ENCODE results near the gene DISC1. TPM values are rescaled to one million over a fixed set of nuclear protein-coding genes. Genes with fewer than 3 reads are reported as not detected.
"Not testable (repeated sequence)": the region's sequence is repeated elsewhere in the genome, so short reads cannot be mapped to it uniquely, and the experiment has no call there.

DISC1 gene
- total RNA-seq, 2 donors from 2014 or later, result 2.9 to 5.8 TPM

DNA sequence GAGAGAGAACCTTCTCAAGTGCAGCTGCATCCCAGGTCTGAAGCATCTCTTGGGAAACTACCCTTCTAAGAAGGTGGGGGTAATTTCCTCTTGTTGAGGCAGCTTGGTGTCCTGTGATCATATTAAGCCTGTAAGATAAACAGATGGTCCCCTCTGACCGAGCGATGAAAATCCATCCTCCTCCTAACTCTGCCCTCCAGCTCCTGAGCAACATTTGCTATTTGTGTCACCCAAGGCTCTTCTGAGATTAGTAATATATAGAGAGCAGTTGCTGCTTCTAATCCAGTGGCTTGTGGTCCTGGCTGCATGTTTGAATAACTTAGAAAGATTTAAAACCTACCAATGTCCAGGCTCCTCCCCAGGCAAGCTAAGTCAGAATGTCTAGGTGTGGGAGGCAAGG lies 123.7 kb downstream of the DISC1 start:
- Mint-ChIP-seq H3K36me3 (ENCODE audit: insufficient read depth in 2 of 2) (peaks cover 6 to 25% of the 10 kb centered on the region in 2 donors), H3K27ac (no peak overlapping the region), H3K9me3 (peaks cover 6 to 11% of the 10 kb centered on the region in 2 donors), H3K4me1 (ENCODE audit: low read depth) (no peaks in the 10 kb centered on the region), H3K27me3 (ENCODE audit: low read depth) (no peaks in the 10 kb centered on the region), H3K4me3 (no peak overlapping the region)
- ATAC-seq (replicated peaks in 1 of 2), result no peak
- DNase-seq, result no peak

DNA sequence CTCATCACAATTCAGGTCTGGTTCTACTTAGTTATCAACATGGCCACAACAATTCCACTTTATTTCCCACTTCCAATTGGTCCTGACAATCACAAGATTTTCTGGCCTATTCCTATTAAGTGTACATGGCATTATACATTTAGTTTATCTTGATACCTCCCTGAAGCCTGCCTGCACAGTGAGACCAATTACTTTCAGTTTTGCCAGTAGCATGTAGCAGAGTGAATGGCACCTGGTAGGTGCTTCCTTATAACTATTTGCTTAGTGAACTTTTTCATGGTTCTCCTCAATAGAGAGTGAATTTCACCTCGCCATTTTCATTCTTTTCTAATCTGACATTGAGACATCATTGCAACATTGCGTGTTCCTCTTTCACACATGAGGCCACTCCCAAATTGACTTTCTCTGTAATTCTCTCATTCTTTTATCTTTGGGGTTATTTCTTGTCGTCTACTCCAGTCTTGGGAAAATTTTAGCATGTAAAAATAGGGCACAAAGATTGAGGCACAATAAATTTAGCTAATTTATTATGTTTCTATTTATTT lies 124.3 kb downstream of the DISC1 start:
- H3K27ac Mint-ChIP-seq, result no peak overlapping the region

DNA sequence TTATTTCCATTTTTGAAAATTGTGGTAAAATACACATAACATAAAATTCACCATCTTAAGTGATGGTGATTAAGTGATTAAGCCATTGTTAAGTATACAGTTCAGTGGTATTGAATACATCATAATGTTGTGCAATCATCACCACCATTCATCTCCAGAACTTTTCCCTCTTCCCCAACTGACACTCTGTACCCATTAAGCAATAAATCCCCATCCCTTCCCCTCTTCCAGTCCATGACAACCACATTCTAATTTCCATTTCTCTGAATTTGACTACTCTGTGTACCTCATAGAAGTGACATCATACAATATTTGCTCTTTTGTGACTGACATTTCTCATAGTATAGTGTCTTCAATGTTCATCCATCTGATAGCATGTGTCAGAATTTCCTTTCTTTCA lies 124.8 kb downstream of the DISC1 start:
- ATAC-seq (replicated peaks in 1 of 2) (no peak), DNase-seq (no peak)
- H3K27ac Mint-ChIP-seq, result no peak overlapping the region
- H3K4me3 Mint-ChIP-seq, result no peak overlapping the region
- peaks cover 6 to 26% of the 10 kb centered on the region in 2 donors for H3K36me3 Mint-ChIP-seq (ENCODE audit: insufficient read depth in 2 of 2)
- no peaks in the 10 kb centered on the region for H3K27me3 Mint-ChIP-seq (ENCODE audit: low read depth)
- no peaks in the 10 kb centered on the region for H3K4me1 Mint-ChIP-seq (ENCODE audit: low read depth)
- peaks cover 6 to 10% of the 10 kb centered on the region in 2 donors for H3K9me3 Mint-ChIP-seq

More for the DNA sequence above, 124.3 kb downstream of the DISC1 start:
- DNase-seq (no peak), ATAC-seq (replicated peaks in 1 of 2) (no peak)
- Mint-ChIP-seq H3K27me3 (ENCODE audit: low read depth) (no peaks in the 10 kb centered on the region), H3K4me3 (no peak overlapping the region), H3K9me3 (peaks cover 6 to 9% of the 10 kb centered on the region in 2 donors), H3K4me1 (ENCODE audit: low read depth) (no peaks in the 10 kb centered on the region), H3K36me3 (ENCODE audit: insufficient read depth in 2 of 2) (peaks cover 6 to 26% of the 10 kb centered on the region in 2 donors)

DNA sequence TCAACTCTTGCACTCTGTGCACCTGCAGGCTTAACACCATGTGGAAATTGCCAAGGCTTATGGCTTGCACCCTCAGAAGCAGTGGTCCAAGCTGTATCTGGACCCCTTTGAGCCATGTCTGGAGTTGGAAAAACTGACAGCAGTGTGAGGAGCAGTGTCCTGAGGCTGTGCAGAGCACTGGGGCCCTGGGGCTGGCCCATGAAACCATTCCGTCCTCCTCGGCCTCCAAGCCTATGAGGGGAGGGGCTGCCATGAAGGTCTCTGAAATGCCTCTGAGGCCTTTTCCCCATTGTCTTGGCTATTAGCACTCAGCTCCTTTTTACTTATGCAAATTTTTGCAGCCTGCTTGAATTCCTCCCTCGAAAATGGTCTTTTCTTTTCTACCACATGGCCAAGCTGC lies 126.7 kb downstream of the DISC1 start:
- H3K36me3 Mint-ChIP-seq (ENCODE audit: insufficient read depth in 2 of 2), result peaks cover 6 to 26% of the 10 kb centered on the region in 2 donors
- peaks cover 6 to 10% of the 10 kb centered on the region in 2 donors for H3K9me3 Mint-ChIP-seq
- H3K27me3 Mint-ChIP-seq (ENCODE audit: low read depth), result no peaks in the 10 kb centered on the region
- no peaks in the 10 kb centered on the region for H3K4me1 Mint-ChIP-seq (ENCODE audit: low read depth)
- no peak for ATAC-seq (replicated peaks in 1 of 2)
- H3K4me3 Mint-ChIP-seq, result no peak overlapping the region
- DNase-seq, result no peak
- no peak overlapping the region for H3K27ac Mint-ChIP-seq

DNA sequence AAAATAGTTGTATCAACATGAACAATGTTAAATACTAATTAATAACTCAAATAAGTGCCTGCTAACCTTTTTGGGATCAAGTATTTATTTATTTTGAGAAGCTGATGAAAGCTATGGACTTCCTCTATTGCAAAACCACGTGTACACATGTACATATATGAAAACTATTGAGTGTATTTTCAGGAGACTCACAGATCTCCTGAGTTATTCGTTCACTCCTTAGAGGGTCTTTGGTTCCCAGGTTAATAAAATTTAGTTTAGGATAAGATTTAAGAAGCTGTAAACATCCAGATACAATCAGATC lies 130.5 kb downstream of the DISC1 start:
- Mint-ChIP-seq H3K9me3 (peaks cover 3 to 6% of the 10 kb centered on the region in 2 donors), H3K27ac (no peak overlapping the region), H3K4me3 (no peak overlapping the region), H3K4me1 (ENCODE audit: low read depth) (no peaks in the 10 kb centered on the region), H3K36me3 (ENCODE audit: insufficient read depth in 2 of 2) (peaks cover 3 to 17% of the 10 kb centered on the region in 2 donors), H3K27me3 (ENCODE audit: low read depth) (no peaks in the 10 kb centered on the region)
- ATAC-seq (replicated peaks in 1 of 2) (peak; percentile 11 to 20), DNase-seq (no peak)

DNA sequence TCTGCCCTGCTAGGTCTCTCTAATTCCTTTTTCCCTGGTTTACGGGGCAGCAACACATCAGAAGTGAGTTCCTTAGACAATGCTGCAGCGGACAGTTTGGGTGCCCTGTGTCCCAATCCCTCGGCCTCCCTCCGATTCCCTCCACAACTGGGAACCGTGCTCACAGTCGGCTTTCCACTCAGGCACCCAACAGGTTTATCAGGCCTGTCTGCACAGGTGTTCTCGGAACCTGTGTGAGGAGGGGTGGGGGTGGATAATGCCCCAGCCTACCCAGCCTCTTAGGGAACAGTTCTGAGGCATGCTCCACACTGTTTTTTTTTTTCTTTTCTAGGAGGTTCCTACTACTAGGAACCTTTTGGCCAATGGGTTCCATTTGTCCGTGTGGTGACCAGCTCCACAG lies 131.2 kb downstream of the DISC1 start:
- Mint-ChIP-seq H3K4me3 (no peak overlapping the region), H3K4me1 (ENCODE audit: low read depth) (no peaks in the 10 kb centered on the region)
- ATAC-seq (replicated peaks in 1 of 2), result no peak

DNA sequence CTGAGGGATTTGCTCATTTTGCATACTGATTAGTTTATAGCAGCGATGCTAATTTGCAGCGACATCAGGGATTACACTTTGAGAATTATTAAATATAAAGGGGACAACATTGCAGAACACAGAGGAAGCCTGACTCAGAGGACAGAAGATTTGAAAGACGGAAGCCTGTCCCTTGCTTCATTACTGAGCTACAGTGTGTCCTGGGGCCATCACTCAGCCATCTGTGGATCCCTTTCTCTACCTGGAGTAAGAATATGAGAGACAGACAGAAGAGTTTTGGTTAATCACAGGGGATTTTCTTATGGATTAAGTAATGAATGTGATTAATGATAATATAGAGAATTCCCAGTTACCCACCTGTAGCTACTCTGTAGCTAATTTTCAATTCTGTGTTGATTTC lies 134.7 kb downstream of the DISC1 start:
- Mint-ChIP-seq H3K9me3 (no peaks in the 10 kb centered on the region), H3K27me3 (ENCODE audit: low read depth) (no peaks in the 10 kb centered on the region), H3K36me3 (ENCODE audit: insufficient read depth in 2 of 2) (no peaks in the 10 kb centered on the region), H3K27ac (no peak overlapping the region), H3K4me3 (no peak overlapping the region), H3K4me1 (ENCODE audit: low read depth) (no peaks in the 10 kb centered on the region)
- ATAC-seq (replicated peaks in 1 of 2) (no peak), DNase-seq (no peak)

More for the DNA sequence above, 131.2 kb downstream of the DISC1 start:
- Mint-ChIP-seq H3K27me3 (ENCODE audit: low read depth) (no peaks in the 10 kb centered on the region), H3K9me3 (peaks cover 2 to 5% of the 10 kb centered on the region in 2 donors), H3K36me3 (ENCODE audit: insufficient read depth in 2 of 2) (peaks cover 2 to 12% of the 10 kb centered on the region in 2 donors), H3K27ac (no peak overlapping the region)
- DNase-seq, result no peak

DNA sequence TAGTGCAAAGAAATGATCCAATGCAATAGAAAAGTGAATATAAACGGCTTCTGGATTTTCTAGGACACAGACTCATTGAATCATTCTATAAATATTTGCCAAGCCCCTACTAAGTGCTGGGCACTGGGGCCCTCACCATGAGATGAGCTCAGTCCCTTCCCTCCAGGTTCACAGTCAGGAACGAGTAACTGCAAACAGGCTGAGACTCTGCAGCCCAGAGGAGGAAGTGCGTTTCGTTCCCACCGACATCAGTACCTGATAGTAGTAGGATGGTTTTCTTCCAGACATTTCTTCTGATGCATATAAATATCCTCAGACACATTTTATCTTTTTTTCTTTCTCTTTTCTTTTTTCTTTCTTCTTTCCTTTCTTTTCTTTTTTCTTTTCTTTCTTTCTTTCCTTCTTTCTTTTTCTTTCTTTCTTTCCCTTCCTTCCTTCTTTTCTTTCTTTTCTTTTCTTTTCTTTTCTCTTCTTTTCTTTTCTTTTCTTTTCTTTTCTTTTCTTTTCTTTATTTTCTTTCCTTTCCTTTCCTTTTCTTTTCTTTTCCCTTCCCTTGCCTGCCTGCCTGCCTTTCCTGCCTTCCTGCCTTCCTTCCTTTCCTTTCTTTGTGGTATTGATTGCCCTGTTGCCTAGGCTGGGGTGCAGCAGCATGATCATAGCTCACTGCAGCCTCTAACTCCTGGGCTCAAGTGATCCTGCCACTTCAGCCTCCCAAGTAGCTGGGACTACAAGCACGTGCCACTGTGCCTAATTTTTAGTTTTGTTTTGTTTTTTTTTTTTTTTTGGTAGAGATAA lies 135.4 kb downstream of the DISC1 start:
- Mint-ChIP-seq H3K9me3 (no peaks in the 10 kb centered on the region), H3K36me3 (ENCODE audit: insufficient read depth in 2 of 2) (no peaks in the 10 kb centered on the region), H3K27ac (no peak overlapping the region), H3K27me3 (ENCODE audit: low read depth) (no peaks in the 10 kb centered on the region), H3K4me3 (no peak overlapping the region), H3K4me1 (ENCODE audit: low read depth) (no peaks in the 10 kb centered on the region)
- ATAC-seq (replicated peaks in 1 of 2) (no peak), DNase-seq (no peak)

DNA sequence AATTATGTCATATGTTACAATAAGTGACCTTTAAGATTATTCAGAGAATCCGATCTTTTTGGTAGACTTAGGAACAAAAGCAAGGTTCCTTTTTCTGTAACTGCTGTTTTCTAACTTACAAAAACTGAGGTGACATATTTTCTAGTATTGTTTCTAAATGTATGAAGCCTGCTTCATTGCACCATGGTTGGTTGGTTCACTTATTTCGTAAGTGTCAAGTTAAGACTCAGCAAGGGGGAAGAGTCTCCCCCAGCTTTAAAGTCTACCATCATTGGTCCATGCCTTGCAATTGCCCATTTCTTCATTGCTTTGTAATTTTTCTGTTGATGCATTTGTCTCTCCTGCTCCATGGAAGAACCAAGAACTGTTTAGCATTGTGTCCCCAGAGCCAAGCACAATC lies 136.9 kb downstream of the DISC1 start:
- ATAC-seq (replicated peaks in 1 of 2) (no peak), DNase-seq (no peak)
- H3K9me3 Mint-ChIP-seq, result no peaks in the 10 kb centered on the region
- no peaks in the 10 kb centered on the region for H3K27me3 Mint-ChIP-seq (ENCODE audit: low read depth)
- no peak overlapping the region for H3K4me3 Mint-ChIP-seq
- H3K36me3 Mint-ChIP-seq (ENCODE audit: insufficient read depth in 2 of 2), result peaks cover 0 to 2% of the 10 kb centered on the region in 2 donors
- H3K4me1 Mint-ChIP-seq (ENCODE audit: low read depth), result no peaks in the 10 kb centered on the region
- no peak overlapping the region for H3K27ac Mint-ChIP-seq

DNA sequence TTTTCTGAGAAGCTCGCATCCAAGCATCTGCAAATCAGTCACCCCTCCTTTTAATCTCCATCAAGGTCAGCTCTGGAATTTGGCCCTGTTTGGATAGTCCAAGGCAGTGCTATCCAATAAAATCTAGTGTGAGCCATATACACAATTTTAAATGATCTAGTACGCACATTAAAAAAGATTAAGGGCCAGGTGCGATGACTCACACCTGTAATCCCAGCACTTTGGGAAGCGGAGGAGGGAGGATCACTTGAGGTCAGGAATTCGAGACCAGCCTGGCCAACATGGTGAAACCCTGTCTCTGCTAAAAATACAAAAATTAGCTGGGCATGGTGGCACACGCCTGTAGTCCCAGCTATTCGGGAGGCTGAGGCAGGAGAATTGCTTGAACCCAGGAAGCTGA lies 139.2 kb downstream of the DISC1 start:
- not testable (repeated sequence) for H3K27ac Mint-ChIP-seq; H3K27me3 Mint-ChIP-seq (ENCODE audit: low read depth); H3K4me1 Mint-ChIP-seq (ENCODE audit: low read depth); ATAC-seq (replicated peaks in 1 of 2); H3K4me3 Mint-ChIP-seq; H3K9me3 Mint-ChIP-seq; DNase-seq; H3K36me3 Mint-ChIP-seq (ENCODE audit: insufficient read depth in 2 of 2)

DNA sequence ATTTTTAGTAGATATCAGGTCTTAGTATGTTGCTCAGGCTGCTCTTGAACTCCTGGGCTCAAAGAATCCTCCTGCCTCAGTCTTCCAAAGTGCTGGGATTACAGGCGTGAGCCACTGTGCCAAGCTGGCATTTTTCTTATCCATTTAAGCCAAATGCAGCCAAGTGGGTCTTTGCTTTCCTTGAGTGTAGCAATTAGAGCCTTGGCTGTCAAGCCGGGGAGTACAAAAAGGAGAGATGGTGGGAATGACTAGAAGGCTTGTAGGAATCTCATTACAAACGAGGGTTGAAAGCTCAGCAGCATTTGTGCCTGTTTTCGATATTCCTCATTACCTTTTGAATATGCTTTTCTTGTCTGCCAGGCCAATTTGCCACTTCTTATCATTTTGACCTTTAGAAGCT lies 140.9 kb downstream of the DISC1 start:
- Mint-ChIP-seq H3K9me3 (no peaks in the 10 kb centered on the region), H3K27me3 (ENCODE audit: low read depth) (no peaks in the 10 kb centered on the region), H3K4me1 (ENCODE audit: low read depth) (no peaks in the 10 kb centered on the region), H3K36me3 (ENCODE audit: insufficient read depth in 2 of 2) (peaks cover 0 to 2% of the 10 kb centered on the region in 2 donors), H3K4me3 (no peak overlapping the region), H3K27ac (no peak overlapping the region)
- no peak for DNase-seq
- no peak for ATAC-seq (replicated peaks in 1 of 2)

DNA sequence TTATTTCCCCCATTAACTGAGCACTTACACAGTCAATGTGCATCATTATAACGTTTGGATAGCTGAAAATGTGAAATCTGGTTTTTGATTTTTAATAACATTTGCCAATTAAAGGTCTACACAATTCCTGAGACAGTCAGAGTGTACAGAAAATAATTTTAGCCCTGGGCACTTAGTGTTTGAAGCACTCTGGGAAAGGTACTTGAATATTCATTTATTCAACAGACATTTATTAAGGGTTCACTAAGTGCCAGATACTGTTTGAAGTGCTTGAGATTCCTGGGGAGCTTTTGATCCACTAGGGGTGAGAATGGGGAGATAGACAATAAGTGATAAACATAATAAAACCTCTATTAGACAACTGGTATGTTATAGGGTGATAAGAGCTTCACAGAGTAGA lies 141.8 kb downstream of the DISC1 start:
- ATAC-seq (replicated peaks in 1 of 2) (no peak), DNase-seq (no peak)
- Mint-ChIP-seq H3K4me1 (ENCODE audit: low read depth) (no peaks in the 10 kb centered on the region), H3K27ac (no peak overlapping the region), H3K27me3 (ENCODE audit: low read depth) (no peaks in the 10 kb centered on the region), H3K9me3 (no peaks in the 10 kb centered on the region), H3K4me3 (no peak overlapping the region), H3K36me3 (ENCODE audit: insufficient read depth in 2 of 2) (peaks cover 0 to 2% of the 10 kb centered on the region in 2 donors)

DNA sequence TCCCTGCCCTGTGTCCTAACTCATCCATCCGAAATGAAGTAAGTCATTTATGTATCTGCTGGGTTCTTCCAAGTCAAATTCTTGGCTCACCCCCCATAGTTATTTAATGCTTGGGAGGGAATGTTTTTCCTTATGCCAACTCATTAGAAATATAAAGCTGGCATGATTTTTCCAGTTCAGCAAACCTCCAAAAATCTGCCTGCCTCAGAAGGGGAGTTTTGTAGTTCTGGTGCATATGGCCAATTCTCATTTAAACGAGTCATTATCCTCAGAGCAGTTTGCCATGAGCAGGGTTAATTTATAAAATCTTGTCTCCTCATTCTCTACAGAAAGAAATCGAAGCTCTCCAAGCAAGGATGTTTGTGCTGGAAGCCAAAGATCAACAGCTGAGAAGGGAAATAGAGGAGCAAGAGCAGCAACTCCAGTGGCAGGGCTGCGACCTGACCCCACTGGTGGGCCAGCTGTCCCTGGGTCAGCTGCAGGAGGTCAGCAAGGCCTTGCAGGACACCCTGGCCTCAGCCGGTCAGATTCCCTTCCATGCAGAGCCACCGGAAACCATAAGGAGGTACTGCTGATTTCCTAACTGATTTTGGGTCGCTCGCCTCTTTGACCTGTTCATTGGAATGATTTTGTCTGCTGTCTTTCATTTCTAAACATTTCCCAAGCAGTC lies 144.1 kb downstream of the DISC1 start:
- ATAC-seq (replicated peaks in 1 of 2) (no peak), DNase-seq (no peak)
- peaks cover 0 to 5% of the 10 kb centered on the region in 2 donors for H3K36me3 Mint-ChIP-seq (ENCODE audit: insufficient read depth in 2 of 2)
- H3K27me3 Mint-ChIP-seq (ENCODE audit: low read depth), result no peaks in the 10 kb centered on the region
- no peaks in the 10 kb centered on the region for H3K9me3 Mint-ChIP-seq
- no peak overlapping the region for H3K4me3 Mint-ChIP-seq
- no peaks in the 10 kb centered on the region for H3K4me1 Mint-ChIP-seq (ENCODE audit: low read depth)
- no peak overlapping the region for H3K27ac Mint-ChIP-seq
